ENCODE data around the gene C19orf33.

C19orf33 gene

GRCh38 chr19:38267761-38268483, 36.1 kb upstream of the C19orf33 start:
- TF ChIP-seq TAF1 (IDR thresholded peaks at IDR 0.05; ENCODE audit: borderline replicate concordance, insufficient read depth, low read length): no peak
- TF ChIP-seq FOXP2 (optimal IDR thresholded peaks at IDR 0.05; ENCODE audit: borderline replicate concordance, extremely low read depth, extremely low read length, insufficient read depth): no peak
- TF ChIP-seq POLR2AphosphoS5 (IDR thresholded peaks at IDR 0.05; ENCODE audit: low read depth, low read length): no peak
- no peak for TF ChIP-seq SIN3A (IDR thresholded peaks at IDR 0.05; ENCODE audit: borderline replicate concordance, insufficient read depth, low read length)
- TF ChIP-seq REST (IDR thresholded peaks at IDR 0.05; ENCODE audit: insufficient read depth in 1 of 2, low read depth in 2 of 2, low read length in 2 of 2): no peak

GRCh38 chr19:38268539-38268938, 35.5 kb upstream of the C19orf33 start:
- TF ChIP-seq POLR2AphosphoS5 (IDR thresholded peaks at IDR 0.05; ENCODE audit: low read depth, low read length) (no peak), SIN3A (IDR thresholded peaks at IDR 0.05; ENCODE audit: borderline replicate concordance, insufficient read depth, low read length) (no peak), TAF1 (IDR thresholded peaks at IDR 0.05; ENCODE audit: borderline replicate concordance, insufficient read depth, low read length) (no peak)

- TF ChIP-seq REST (IDR thresholded peaks at IDR 0.05; ENCODE audit: insufficient read depth in 1 of 2, low read depth in 2 of 2, low read length in 2 of 2) (no peak), POLR2AphosphoS5 (IDR thresholded peaks at IDR 0.05; ENCODE audit: low read depth, low read length) (no peak), SIN3A (IDR thresholded peaks at IDR 0.05; ENCODE audit: borderline replicate concordance, insufficient read depth, low read length) (no peak), FOXP2 (optimal IDR thresholded peaks at IDR 0.05; ENCODE audit: borderline replicate concordance, extremely low read depth, extremely low read length, insufficient read depth) (no peak), TAF1 (IDR thresholded peaks at IDR 0.05; ENCODE audit: borderline replicate concordance, insufficient read depth, low read length) (no peak)
Observed at GRCh38 chr19:38270587-38271167, 33.4 kb upstream of the C19orf33 start.

GRCh38 chr19:38273499-38273898, 30.6 kb upstream of the C19orf33 start:
- TF ChIP-seq POLR2AphosphoS5 (IDR thresholded peaks at IDR 0.05; ENCODE audit: low read depth, low read length) (no peak), FOXP2 (optimal IDR thresholded peaks at IDR 0.05; ENCODE audit: borderline replicate concordance, extremely low read depth, extremely low read length, insufficient read depth) (no peak), REST (IDR thresholded peaks at IDR 0.05; ENCODE audit: insufficient read depth in 1 of 2, low read depth in 2 of 2, low read length in 2 of 2) (no peak), SIN3A (IDR thresholded peaks at IDR 0.05; ENCODE audit: borderline replicate concordance, insufficient read depth, low read length) (no peak), TAF1 (IDR thresholded peaks at IDR 0.05; ENCODE audit: borderline replicate concordance, insufficient read depth, low read length) (no peak)

- TF ChIP-seq REST (IDR thresholded peaks at IDR 0.05; ENCODE audit: insufficient read depth in 1 of 2, low read depth in 2 of 2, low read length in 2 of 2) (no peak), SIN3A (IDR thresholded peaks at IDR 0.05; ENCODE audit: borderline replicate concordance, insufficient read depth, low read length) (no peak), FOXP2 (optimal IDR thresholded peaks at IDR 0.05; ENCODE audit: borderline replicate concordance, extremely low read depth, extremely low read length, insufficient read depth) (no peak), POLR2AphosphoS5 (IDR thresholded peaks at IDR 0.05; ENCODE audit: low read depth, low read length) (no peak), TAF1 (IDR thresholded peaks at IDR 0.05; ENCODE audit: borderline replicate concordance, insufficient read depth, low read length) (no peak)
Observed at GRCh38 chr19:38274739-38275138, 29.3 kb upstream of the C19orf33 start.
